Spleen (tissue), 11 donors: ENCODE data around the gene RYR3. TPM values are rescaled to one million over a fixed set of nuclear protein-coding genes. Genes with fewer than 3 reads are reported as not detected.

Source experiments
- DNase-seq: peaks from one replicate; pipeline ENCODE4 v3.0.0-alpha.2; 2020
- H3K27ac ChIP-seq, 8 donors: fragments of 200-600 bp; sonication (generic) in 7 of 8; 1 replicate in 4 of 8; 2 replicates in 4 of 8; pipeline versions ENCODE4 v1.5.0 to v1.8.0; 2016 to 2021; ENCODE audit warnings: inconsistent platforms in 4 of 8, mild to moderate bottlenecking in 4 of 8, moderate library complexity in 1 of 8
- H3K27me3 ChIP-seq, 7 donors: fragments of 200-600 bp; sonication (generic) in 6 of 7; replicated peaks in 1 of 7; 1 replicate in 4 of 7; 2 replicates in 3 of 7; pipeline versions ENCODE4 v1.5.0 to v1.8.0; 2016 to 2021; ENCODE audit warnings: inconsistent platforms in 3 of 7, mild to moderate bottlenecking in 1 of 7
- H3K36me3 ChIP-seq, 6 donors: fragments of 200-600 bp; sonication (generic) in 5 of 6; 1 replicate in 4 of 6; 2 replicates in 2 of 6; pipeline versions ENCODE4 v1.5.0 to v1.8.0; 2016 to 2021; ENCODE audit warnings: inconsistent platforms in 2 of 6
- H3K4me1 ChIP-seq, 6 donors: fragments of 200-600 bp; sonication (generic) in 5 of 6; 1 replicate in 3 of 6; 2 replicates in 3 of 6; pipeline versions ENCODE4 v1.5.0 to v1.8.0; 2016 to 2021; ENCODE audit warnings: inconsistent platforms in 3 of 6
- H3K4me3 ChIP-seq, 8 donors: fragments of 200-600 bp; sonication (generic) in 7 of 8; 1 replicate in 4 of 8; 2 replicates in 4 of 8; pipeline versions ENCODE4 v1.5.0 to v1.8.0; 2016 to 2021; ENCODE audit warnings: inconsistent platforms in 4 of 8, mild to moderate bottlenecking in 4 of 8, moderate library complexity in 2 of 8
- H3K9me3 ChIP-seq, 8 donors: fragments of 200-600 bp; sonication (generic) in 7 of 8; 1 replicate in 4 of 8; 2 replicates in 4 of 8; pipeline versions ENCODE4 v1.5.0 to v1.8.0; 2016 to 2021; ENCODE audit warnings: inconsistent platforms in 4 of 8
- CTCF ChIP-seq, 11 experiments: fragments of 200-600 bp in 7 of 11; fragments of 450-650 bp in 4 of 11; sonication (generic) in 4 of 11; IDR thresholded peaks in 8 of 11; conservative IDR thresholded peaks in 3 of 11; 1 replicate in 7 of 11; 2 replicates in 4 of 11; pipeline versions ENCODE4 v1.4.0 to v1.8.0; 2016 to 2021; ENCODE audit warnings: antibody characterized with exemption in 11 of 11, inconsistent platforms in 4 of 11, mild to moderate bottlenecking in 1 of 11
- POLR2A ChIP-seq, 3 donors: fragments of 450-650 bp; IDR thresholded peaks; one replicate each; pipeline ENCODE4 v1.5.1; 2017; ENCODE audit warnings: antibody characterized with exemption in 3 of 3, mild to moderate bottlenecking in 1 of 3
- POLR2AphosphoS5 ChIP-seq, 3 donors: sonication (generic); formaldehyde crosslinking; IDR thresholded peaks; one replicate each; pipeline ENCODE4 v1.5.1; 2017; ENCODE audit warnings: antibody characterized with exemption in 3 of 3
- WGBS, 5 donors: extraction: QIAGEN DNeasy Blood & Tissue Kit in 3 of 5; methylation state at CpG; one replicate each; pipeline versions ENCODE4 v1.1.5 to v1.1.7; 2013 to 2018; 5-methylcytosine and 5-hydroxymethylcytosine counted together
- intact Hi-C: fragments of 100-400 bp; cut with DNase I; formaldehyde crosslinking; loops from one replicate; pipeline ENCODE4 v1.15.0; 2023; ENCODE audit warnings: low total_unique reads
- polyA plus RNA-seq, 3 donors: library from polyadenylated mRNA; stranded (reverse); fragments of 200-250 nt; gene quantifications; one replicate each; pipeline ENCODE4 v1.2.1, GENCODE V29; 2013
- total RNA-seq, 7 donors: library from RNA; depleted of rRNA in 3 of 7; stranded (reverse); fragments of >200 nt in 3 of 7; fragmentation: NEBNext Ultra II Directional in 4 of 7; extraction: Animal tissue kit (Norgen Biotek cat#: 25700) in 4 of 7; gene quantifications; one replicate each; pipeline versions ENCODE4 v1.1.0 to v1.2.1, GENCODE V29; 2016 to 2021
- donor health status: healthy with polysubstance abuse.
- donor health status: DM: no; HTN: no; CAD: no; lungs with moderate emphysema.
- donor health status: DM: no; HTN: no; CAD: no.
- donor health status: Bipolar disorder and iron deficiency.
- donor health status: healthy.
- donor health status: DM: no; HTN: no; CAD: no.
- donor health status: DM: yes; HTN: yes; CAD: no.

The RYR3 gene
- total and polyA plus RNA-seq, 10 donors, result 0.11 to 5.9 (median 1.3) TPM

GRCh38 chr15:33646744-33647143, 336.0 kb downstream of the RYR3 start:
- Histone ChIP-seq H3K36me3 (no peaks in the 10 kb centered on the region), H3K27ac (no peak overlapping the region), H3K9me3 (no peaks in the 10 kb centered on the region), H3K4me3 (no peak overlapping the region), H3K4me1 (no peaks in the 10 kb centered on the region), H3K27me3 (peaks cover 0 to 10% (median 0%) of the 10 kb centered on the region in 7 donors)
- 17 to 26% (median 24%) methylated on average over 1 of the region's 1 CpG for WGBS, 5 donors
- TF ChIP-seq CTCF (IDR thresholded peaks at IDR 0.05 in 8 of 11, conservative IDR thresholded peaks at IDR 0.05 in 3 of 11), result no peak
- no peak for TF ChIP-seq POLR2AphosphoS5 (IDR thresholded peaks at IDR 0.05)
- no peak for TF ChIP-seq POLR2A (IDR thresholded peaks at IDR 0.05)
- intact Hi-C loops, result no loop called here
- no peak for DNase-seq

- Histone ChIP-seq H3K36me3 (no peaks in the 10 kb centered on the region), H3K4me1 (no peaks in the 10 kb centered on the region), H3K4me3 (no peak overlapping the region), H3K9me3 (no peaks in the 10 kb centered on the region), H3K27me3 (peaks cover 0 to 10% (median 0%) of the 10 kb centered on the region in 7 donors), H3K27ac (no peak overlapping the region)
- WGBS, 5 donors, result 74 to 88% (median 83%) methylated on average over 9 of the region's 9 CpGs
- no peak for TF ChIP-seq POLR2AphosphoS5 (IDR thresholded peaks at IDR 0.05)
- TF ChIP-seq POLR2A (IDR thresholded peaks at IDR 0.05), result no peak
- TF ChIP-seq CTCF (IDR thresholded peaks at IDR 0.05 in 8 of 11, conservative IDR thresholded peaks at IDR 0.05 in 3 of 11), result no peak
- no peak for DNase-seq
- intact Hi-C loops, result no loop called here
Measured at GRCh38 chr15:33649217-33649933, 338.6 kb downstream of the RYR3 start.

GRCh38 chr15:33654860-33655259, 344.1 kb downstream of the RYR3 start:
- Histone ChIP-seq H3K27ac (no peak overlapping the region), H3K4me1 (no peaks in the 10 kb centered on the region), H3K36me3 (no peaks in the 10 kb centered on the region), H3K4me3 (no peak overlapping the region), H3K9me3 (peaks cover 0 to 6% (median 0%) of the 10 kb centered on the region in 8 donors), H3K27me3 (peaks cover 0 to 3% (median 0%) of the 10 kb centered on the region in 7 donors)
- 73 to 88% (median 82%) methylated on average over 3 of the region's 3 CpGs for WGBS, 5 donors
- intact Hi-C loops, result no loop called here
- TF ChIP-seq POLR2A (IDR thresholded peaks at IDR 0.05) (no peak), POLR2AphosphoS5 (IDR thresholded peaks at IDR 0.05) (no peak), CTCF (IDR thresholded peaks at IDR 0.05 in 8 of 11, conservative IDR thresholded peaks at IDR 0.05 in 3 of 11) (no peak)
- no peak for DNase-seq

- H3K27ac ChIP-seq, result no peak overlapping the region
Measured at GRCh38 chr15:33655488-33655887, 344.7 kb downstream of the RYR3 start.

More at GRCh38 chr15:33655488-33655887, 344.7 kb downstream of the RYR3 start:
- Histone ChIP-seq H3K4me1 (no peaks in the 10 kb centered on the region), H3K36me3 (no peaks in the 10 kb centered on the region), H3K4me3 (no peak overlapping the region), H3K9me3 (peaks cover 0 to 6% (median 0%) of the 10 kb centered on the region in 8 donors), H3K27me3 (peaks cover 0 to 3% (median 0%) of the 10 kb centered on the region in 7 donors)
- no peak for DNase-seq
- no peak for TF ChIP-seq POLR2AphosphoS5 (IDR thresholded peaks at IDR 0.05)
- intact Hi-C loops, result no loop called here
- WGBS, 5 donors, result 70 to 82% (median 78%) methylated on average over 5 of the region's 5 CpGs
